ENCODE measurements around the gene POLR1E. TPM values are rescaled to one million over a fixed set of nuclear protein-coding genes. Genes with fewer than 3 reads are reported as not detected.

Gene POLR1E
- total RNA-seq, 6 experiments from 2014 or later, result 11.7 to 18.1 (median 14.4) TPM

- 60% methylated on average over 1 of the region's 1 CpG for WGBS (ENCODE audit: insufficient coverage, low coverage, low lambda C conversion rate, missing lambda C conversion rate)
- ATAC-seq, result no peak
These were observed 57.1 kb downstream of the POLR1E start for GRCh38 chr9:37542895-37543294.

GRCh38 chr9:37543468-37543867 lies 57.7 kb downstream of the POLR1E start:
- 86% methylated on average over 1 of the region's 1 CpG for WGBS (ENCODE audit: insufficient coverage, low coverage, low lambda C conversion rate, missing lambda C conversion rate)
- no peak for ATAC-seq

More at GRCh38 chr9:37542895-37543294, 57.1 kb downstream of the POLR1E start:
- Histone ChIP-seq H3K9me3 (no peaks in the 10 kb centered on the region), H3K27ac (no peak overlapping the region), H3K4me3 (no peak overlapping the region), H3K27me3 (no peaks in the 10 kb centered on the region), H3K4me1 (no peaks in the 10 kb centered on the region), H3K36me3 (peaks cover 0 to 3% (median 0%) of the 10 kb centered on the region in 4 donors)
- no peak for TF ChIP-seq CTCF (IDR thresholded peaks at IDR 0.05)
- TF ChIP-seq POLR2A (IDR thresholded peaks at IDR 0.05), result no peak
- no peak for DNase-seq
- intact Hi-C loops (cut with DNase I), result no loop called here

GRCh38 chr9:37547328-37547878 lies 61.7 kb downstream of the POLR1E start:
- intact Hi-C loops (cut with DNase I), result no loop called here
- no peak for TF ChIP-seq POLR2A (IDR thresholded peaks at IDR 0.05)
- ATAC-seq (no peak), DNase-seq (no peak)
- H3K4me1 ChIP-seq, result no peaks in the 10 kb centered on the region
- H3K36me3 ChIP-seq, result no peaks in the 10 kb centered on the region
- H3K27me3 ChIP-seq, result no peaks in the 10 kb centered on the region
- no peak overlapping the region for H3K4me3 ChIP-seq
- WGBS (ENCODE audit: insufficient coverage, low coverage, low lambda C conversion rate, missing lambda C conversion rate), result 100% methylated on average over 5 of the region's 5 CpGs
- H3K27ac ChIP-seq, result no peak overlapping the region
- H3K9me3 ChIP-seq, result no peaks in the 10 kb centered on the region

More at GRCh38 chr9:37543468-37543867, 57.7 kb downstream of the POLR1E start:
- TF ChIP-seq CTCF (IDR thresholded peaks at IDR 0.05) (no peak), POLR2A (IDR thresholded peaks at IDR 0.05) (no peak)
- Histone ChIP-seq H3K9me3 (no peaks in the 10 kb centered on the region), H3K27ac (no peak overlapping the region), H3K4me1 (no peaks in the 10 kb centered on the region), H3K27me3 (no peaks in the 10 kb centered on the region), H3K36me3 (peaks cover 0 to 3% (median 0%) of the 10 kb centered on the region in 4 donors), H3K4me3 (no peak overlapping the region)
- intact Hi-C loops (cut with DNase I), result no loop called here
- no peak for DNase-seq

GRCh38 chr9:37549527-37549926 lies 63.8 kb downstream of the POLR1E start:
- no peak for ATAC-seq
- Histone ChIP-seq H3K36me3 (no peaks in the 10 kb centered on the region), H3K27me3 (no peaks in the 10 kb centered on the region), H3K4me1 (no peaks in the 10 kb centered on the region), H3K4me3 (no peak overlapping the region), H3K9me3 (no peaks in the 10 kb centered on the region), H3K27ac (no peak overlapping the region)
- DNase-seq, result no peak
- TF ChIP-seq POLR2A (IDR thresholded peaks at IDR 0.05) (no peak), CTCF (IDR thresholded peaks at IDR 0.05) (no peak)
- intact Hi-C loops (cut with DNase I), result no loop called here

- ATAC-seq, result no peak
These were observed 65.0 kb downstream of the POLR1E start for GRCh38 chr9:37550781-37551180.

More at GRCh38 chr9:37550781-37551180, 65.0 kb downstream of the POLR1E start:
- Histone ChIP-seq H3K4me1 (no peaks in the 10 kb centered on the region), H3K4me3 (no peak overlapping the region), H3K36me3 (no peaks in the 10 kb centered on the region), H3K27me3 (no peaks in the 10 kb centered on the region), H3K9me3 (no peaks in the 10 kb centered on the region), H3K27ac (no peak overlapping the region)
- WGBS (ENCODE audit: insufficient coverage, low coverage, low lambda C conversion rate, missing lambda C conversion rate), result 71% methylated on average over 1 of the region's 1 CpG
- intact Hi-C loops (cut with DNase I), result no loop called here
- DNase-seq, result no peak
- TF ChIP-seq POLR2A (IDR thresholded peaks at IDR 0.05) (no peak), CTCF (IDR thresholded peaks at IDR 0.05) (no peak)
